GM20431 (cell line): ENCODE measurements around the gene ANO2.

Experiments used
- in situ Hi-C: fragments of 300-500 bp; cut with MseI, MboI; formaldehyde crosslinking; loops from one replicate; pipeline ENCODE4 v1.15.0; 2020; ENCODE audit warnings: low sequenced_read_pairs; ENCODE audit not compliant: unreplicated experiment

Gene ANO2

GRCh38 chr12:5648692-5649359 is 296.2 kb downstream of the ANO2 start:
- in situ Hi-C loops, result no loop called here

- in situ Hi-C loops, result no loop called here
These were observed 301.8 kb downstream of the ANO2 start for GRCh38 chr12:5643266-5643665.

DNA sequence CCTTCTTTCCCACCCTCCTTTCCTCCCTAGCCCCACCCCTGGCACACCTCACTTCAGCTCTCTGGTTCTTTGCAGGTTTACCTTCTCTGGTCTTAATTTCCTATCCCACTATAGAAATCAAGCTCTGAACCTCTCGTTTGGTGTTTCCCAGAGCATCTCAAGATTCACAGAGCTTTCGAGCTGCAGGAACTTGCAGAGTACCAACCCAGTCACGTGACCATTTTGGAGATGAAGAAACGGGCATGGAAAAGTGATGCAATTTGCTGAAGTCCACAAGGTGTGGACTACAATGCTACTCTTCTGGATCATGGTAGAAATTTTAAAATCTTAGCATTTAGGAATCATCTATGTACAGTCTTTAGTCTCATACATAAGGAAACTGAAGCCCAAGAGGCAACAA is 307.4 kb downstream of the ANO2 start:
- in situ Hi-C loops, result no loop called here

- in situ Hi-C loops, result no loop called here
These were observed 308.2 kb downstream of the ANO2 start for GRCh38 chr12:5636907-5637306.

DNA sequence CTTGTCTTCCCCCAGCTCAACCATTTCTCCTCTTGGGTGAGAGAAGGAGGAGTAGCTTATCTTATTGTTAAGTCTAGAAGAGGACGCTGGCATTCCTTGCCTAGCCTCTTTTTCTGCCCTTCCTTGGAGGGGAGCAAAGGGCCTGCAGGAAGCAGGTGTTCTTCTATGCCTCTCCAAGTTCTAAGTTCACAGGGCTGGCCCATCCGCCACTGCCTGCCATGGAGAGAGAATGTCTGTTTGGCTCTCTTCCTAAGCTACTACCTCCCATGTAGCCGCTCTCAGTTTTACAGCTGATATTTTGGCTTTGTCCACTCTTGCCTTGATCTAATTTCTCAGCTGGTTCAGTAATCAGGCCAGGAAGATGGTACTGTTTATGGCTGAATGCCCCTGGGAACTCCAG is 312.0 kb downstream of the ANO2 start:
- in situ Hi-C loops, result no loop called here

- in situ Hi-C loops, result no loop called here
These were observed 312.6 kb downstream of the ANO2 start for GRCh38 chr12:5632453-5632852.

DNA sequence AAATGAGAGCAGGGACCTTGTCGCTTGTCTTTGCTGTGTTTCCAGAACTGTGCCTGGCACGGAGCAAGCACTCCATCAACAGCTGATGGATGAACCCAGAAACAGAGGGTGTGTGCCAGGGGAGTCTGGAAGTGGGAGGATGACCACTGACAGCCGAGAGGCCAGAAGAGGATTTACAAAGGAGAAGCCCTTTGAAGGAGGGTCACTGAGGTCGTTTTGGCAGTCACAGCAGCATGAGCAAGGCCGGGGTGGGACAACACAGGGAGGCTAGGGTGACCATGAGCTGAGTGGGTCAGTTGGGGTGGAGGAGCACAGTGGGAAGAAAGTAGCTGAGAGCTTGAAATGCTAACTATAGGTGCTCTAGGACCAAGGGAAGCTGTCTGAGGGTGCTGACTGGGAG is 313.6 kb downstream of the ANO2 start:
- in situ Hi-C loops, result no loop called here

- in situ Hi-C loops, result no loop called here
These were observed 314.3 kb downstream of the ANO2 start for GRCh38 chr12:5630726-5631125.

DNA sequence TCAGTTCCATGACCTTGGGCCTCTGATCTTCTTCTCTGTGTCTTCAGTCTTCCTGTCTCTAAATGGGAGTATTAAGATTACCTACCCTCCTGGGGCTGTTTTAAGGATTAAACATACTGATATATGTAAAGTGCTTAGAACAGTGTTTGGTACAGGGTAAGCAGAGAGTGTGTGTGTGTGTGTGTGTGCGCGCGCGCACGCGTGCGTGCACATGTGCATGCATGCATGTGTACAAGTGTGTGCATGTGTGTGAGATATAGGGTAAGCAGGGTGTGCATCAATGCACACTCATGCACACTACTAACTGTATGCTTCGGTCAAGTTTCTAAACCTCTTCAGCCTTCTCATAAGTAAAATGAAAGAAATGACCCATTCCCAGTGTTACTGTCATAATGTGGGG is 316.6 kb downstream of the ANO2 start:
- in situ Hi-C loops, result no loop called here

DNA sequence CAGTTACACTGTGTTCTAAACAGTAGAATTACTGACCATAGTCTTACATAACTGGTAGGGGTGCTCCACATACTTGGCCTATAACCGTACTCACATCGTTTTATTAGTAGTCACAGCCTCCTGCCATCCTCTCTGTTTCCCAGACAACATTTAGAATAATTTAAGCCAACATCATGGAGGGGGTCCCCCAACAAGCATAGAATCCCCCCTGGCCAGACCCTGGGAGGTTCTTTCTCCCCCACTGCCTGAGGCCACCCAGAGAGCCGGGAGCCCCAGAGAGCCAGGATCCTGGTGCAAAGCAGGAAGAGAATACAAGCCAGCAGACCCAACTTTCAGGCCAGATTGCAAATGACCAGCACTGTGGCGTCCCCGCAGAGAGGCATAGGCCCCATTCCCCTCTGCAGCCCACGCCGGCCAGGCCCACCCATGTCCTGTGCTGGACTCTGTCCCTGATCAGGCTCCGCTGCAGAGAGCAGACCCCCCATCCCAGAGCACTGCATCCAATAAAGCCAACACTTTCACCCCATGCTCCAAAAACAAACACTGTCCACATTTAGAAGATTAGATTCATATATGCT is 317.9 kb downstream of the ANO2 start:
- in situ Hi-C loops, result no loop called here

GRCh38 chr12:5626151-5626550 is 318.9 kb downstream of the ANO2 start:
- in situ Hi-C loops, result no loop called here

DNA sequence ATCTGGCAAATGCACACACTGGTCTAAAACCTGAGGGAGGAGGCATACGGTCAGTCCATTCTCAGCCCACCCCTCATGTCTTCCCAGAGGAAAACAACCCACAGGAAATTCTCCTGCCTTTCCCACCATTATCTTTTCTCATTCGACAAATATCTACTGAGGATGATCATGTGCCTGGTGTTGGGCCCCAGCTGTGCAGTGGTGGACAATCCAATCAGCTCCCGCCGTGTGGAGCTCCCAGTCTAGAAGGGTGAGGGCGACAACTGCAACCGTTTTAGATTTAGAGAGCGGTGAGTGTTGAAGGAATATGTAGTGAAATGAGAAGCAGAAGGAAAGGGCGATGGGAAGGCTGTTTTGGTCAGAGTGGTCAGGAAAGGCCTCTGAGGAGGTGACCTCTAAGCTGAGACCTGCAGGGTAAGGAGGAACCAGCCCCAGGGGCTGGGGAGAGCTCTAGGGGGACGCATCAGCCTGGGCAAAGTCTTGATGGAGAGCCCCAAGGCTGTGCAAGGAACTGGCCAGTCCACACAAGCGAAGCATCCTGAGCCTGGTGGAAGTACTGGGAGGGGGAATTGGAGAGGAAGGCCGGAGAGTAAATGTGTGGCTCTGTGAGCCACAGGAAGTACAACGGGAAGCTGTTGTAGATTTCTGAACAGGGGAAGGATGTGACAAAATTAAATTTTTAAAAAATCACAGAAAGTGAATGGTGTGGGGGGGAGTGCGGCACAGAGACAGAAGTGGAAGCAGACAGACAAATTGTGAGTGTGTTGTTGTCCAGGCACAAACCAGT is 320.4 kb downstream of the ANO2 start:
- in situ Hi-C loops, result no loop called here

DNA sequence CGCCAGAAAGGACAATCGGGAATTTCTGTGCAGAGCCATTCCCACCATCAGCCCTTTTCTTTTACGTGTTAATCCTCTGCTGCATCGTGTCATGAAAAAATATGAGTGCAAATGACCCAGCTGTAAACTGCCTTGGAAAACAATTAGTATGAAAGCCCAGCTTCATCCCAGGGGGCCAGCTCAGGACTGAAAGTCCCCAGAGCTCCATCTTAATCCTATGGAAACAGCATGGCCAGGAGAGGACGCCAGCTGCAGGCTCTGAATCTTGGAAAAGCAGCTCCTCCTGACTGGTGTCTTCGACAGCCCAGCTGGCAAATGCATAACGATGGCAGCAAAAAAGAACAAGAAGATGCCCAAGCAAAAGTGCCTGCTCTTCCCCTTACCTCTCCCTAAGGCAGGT is 321.6 kb downstream of the ANO2 start:
- in situ Hi-C loops, result no loop called here

DNA sequence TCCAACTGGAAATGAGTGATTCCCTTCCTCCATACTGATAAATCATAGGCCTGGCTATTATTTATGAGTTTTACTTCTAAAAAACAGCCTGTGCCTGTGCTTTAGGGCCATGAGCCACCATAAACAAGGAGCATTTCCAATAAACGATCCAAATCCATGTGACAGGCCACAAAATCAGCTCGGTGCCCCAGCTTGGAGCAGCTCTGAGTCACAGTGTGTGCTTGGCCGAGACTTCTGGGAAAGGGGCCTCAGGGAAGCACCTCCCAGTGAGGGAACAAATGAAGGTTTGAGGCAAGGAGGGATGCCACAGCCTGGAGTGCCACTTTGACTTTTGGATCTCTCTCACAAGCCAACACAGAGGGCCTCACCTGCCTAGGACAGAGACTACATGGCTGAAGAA is 322.8 kb downstream of the ANO2 start:
- in situ Hi-C loops, result no loop called here

DNA sequence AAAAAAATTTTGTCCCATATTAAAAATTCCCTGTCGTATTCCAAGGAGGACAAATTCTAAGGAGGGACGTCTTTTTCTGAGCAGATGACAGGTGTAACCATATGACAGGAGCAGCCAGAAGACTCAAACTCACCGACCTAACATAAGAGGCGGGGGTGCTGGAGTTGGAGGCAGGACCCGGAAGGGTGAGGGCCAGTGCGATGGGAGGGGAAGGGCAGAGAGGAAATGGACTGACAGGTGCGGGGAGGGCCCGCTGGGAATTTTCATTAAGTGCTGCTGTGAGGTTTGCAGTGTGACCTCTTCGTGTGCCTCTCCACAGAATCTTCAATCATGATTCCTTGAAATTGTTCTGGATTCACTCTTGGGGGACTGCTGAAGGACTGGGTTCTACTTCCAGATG is 323.7 kb downstream of the ANO2 start:
- in situ Hi-C loops, result no loop called here

- in situ Hi-C loops, result no loop called here
These were observed 324.2 kb downstream of the ANO2 start for GRCh38 chr12:5620896-5621295.

GRCh38 chr12:5619628-5620027 is 325.4 kb downstream of the ANO2 start:
- in situ Hi-C loops, result no loop called here

GRCh38 chr12:5616854-5617253 is 328.2 kb downstream of the ANO2 start:
- in situ Hi-C loops, result no loop called here

GRCh38 chr12:5615760-5616159 is 329.3 kb downstream of the ANO2 start:
- in situ Hi-C loops, result no loop called here

DNA sequence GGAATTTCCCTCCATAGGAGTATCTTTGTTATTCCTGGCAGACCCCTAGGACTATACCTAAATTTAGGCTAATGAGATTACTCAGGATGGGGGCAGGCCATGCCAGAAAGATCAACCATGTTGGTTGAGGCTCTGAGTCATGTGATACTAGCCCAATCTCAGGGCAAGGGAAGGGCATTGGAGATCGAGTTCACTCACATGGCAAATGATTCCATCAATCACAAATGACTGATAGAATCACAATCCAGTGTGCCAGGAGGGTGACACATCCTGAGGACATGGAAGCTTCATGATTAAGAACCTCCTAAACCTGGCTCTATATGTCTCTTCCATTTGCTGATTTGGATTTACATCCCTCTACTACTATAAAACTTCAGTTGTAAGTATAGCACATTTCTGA is 330.8 kb downstream of the ANO2 start:
- in situ Hi-C loops, result no loop called here

GRCh38 chr12:5612556-5613410 is 332.3 kb downstream of the ANO2 start:
- in situ Hi-C loops, result no loop called here
